ENCODE results near the gene KAZN. TPM values are rescaled to one million over a fixed set of nuclear protein-coding genes. Genes with fewer than 3 reads are reported as not detected.
A peak's percentile ranks its signal among the peaks of the same experiment; 100 is the strongest.

KAZN gene
- total RNA-seq, 8 experiments from 2014 or later, result 16.9 to 31.4 (median 21.4) TPM

DNA sequence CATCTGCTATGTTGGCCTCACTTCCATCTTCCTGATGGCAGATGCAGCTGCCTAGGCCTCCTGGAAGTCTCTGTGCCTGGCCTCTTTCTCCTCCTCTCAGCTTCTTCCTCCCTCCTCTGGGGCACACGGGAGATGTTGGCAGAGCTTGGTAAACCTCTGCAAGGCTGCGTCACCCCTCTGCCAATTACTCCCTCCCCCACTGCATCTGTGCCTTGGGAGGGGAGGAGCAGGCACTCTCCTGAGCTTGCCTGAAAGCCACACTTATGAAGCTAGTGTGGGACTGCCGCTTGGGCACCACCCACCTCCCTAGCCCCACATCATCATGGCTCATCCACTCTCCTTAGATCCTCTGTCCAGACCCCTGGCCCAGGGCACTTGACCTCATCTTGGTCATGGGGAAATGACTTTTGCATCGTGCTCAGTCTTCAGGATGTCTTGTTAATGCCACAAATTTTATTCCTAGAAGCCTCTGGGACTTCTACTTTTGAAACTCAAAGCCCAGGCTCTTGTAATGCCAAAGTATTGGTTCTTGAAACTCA, 547.7 kb downstream of the KAZN start:
- in situ Hi-C loops (cut with MboI; ENCODE audit: low pct_unique_long_range_greater_than_20kb in 2 of 9, low sequenced_read_pairs in 9 of 9, unreplicated experiment in 9 of 9), result loop anchor here in 5 of 9 experiments (25.0 kb wide), 3 partner anchors 116 to 291 kb away; partner anchors contain the start of genes CTRC (in 3 of the 5) and EFHD2 (in 1 of the 5)

DNA sequence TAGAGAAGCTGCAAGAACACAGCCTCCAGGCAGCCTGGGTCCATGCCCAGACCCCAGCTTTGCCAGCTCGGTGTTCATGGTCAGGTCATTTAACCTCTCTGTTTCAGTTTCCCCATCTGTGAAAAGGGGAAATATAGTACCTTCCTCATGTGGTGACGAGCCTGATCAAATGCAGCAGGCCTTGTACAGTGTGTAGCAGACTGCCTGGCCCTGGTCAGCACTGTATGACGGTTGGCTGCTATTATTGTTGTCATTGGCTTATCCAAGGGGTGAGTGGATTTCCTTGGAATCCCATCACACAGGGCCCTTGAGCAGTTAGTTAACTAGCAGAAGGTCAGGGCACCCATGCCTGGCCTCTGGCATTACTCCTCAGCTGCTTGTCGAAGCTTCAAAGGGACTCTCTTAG, 548.5 kb downstream of the KAZN start:
- H3K27ac ChIP-seq, result no peak overlapping the region
- WGBS, 10 experiments, result 8 to 93% (median 72%) methylated on average over 1 to 4 of the region's 4 CpGs; no CpG with 5 or more reads in 4 of the 10 experiments
- no peak overlapping the region for H3K4me3 ChIP-seq
- ATAC-seq (replicated peaks in 6 of 8), result no peak
- peaks cover 0 to 3% of the 10 kb centered on the region in 2 donors for H3K4me1 ChIP-seq (replicated peaks in 1 of 2)
- in situ Hi-C loops (cut with MboI; ENCODE audit: low pct_unique_long_range_greater_than_20kb in 2 of 9, low sequenced_read_pairs in 9 of 9, unreplicated experiment in 9 of 9), result loop anchor here in 5 of 9 experiments (25.0 kb wide), 3 partner anchors 115 to 290 kb away; partner anchors contain the start of genes CTRC (in 3 of the 5) and EFHD2 (in 1 of the 5)

More for the DNA sequence above, 547.7 kb downstream of the KAZN start:
- H3K4me3 ChIP-seq, result no peak overlapping the region
- 0 to 79% (median 46%) methylated on average over 1 to 4 of the region's 4 CpGs; no CpG with 5 or more reads in 4 of the 10 experiments for WGBS, 10 experiments
- no peak for ATAC-seq (replicated peaks in 6 of 8)
- H3K27ac ChIP-seq, result no peak overlapping the region
- peaks cover 0 to 3% of the 10 kb centered on the region in 2 donors for H3K4me1 ChIP-seq (replicated peaks in 1 of 2)

DNA sequence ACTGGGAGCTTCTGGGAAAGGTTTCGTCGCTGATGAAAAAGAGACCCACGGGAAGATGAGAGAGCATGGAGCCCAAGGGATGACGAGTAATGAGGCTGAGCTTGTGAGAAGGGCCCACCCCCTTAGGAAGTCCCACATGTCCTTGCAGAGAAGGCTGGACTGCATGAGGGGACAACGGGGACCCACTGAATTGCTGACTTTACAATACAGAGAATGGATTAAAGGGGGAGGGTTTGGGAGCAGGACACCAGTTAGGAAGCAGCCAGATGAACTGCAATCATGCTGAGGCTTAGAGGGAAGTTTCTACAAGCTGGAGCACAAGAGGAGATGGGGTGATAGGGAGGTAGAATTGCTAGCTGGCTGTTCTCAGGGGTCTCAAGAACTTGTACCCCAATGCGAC, 549.5 kb downstream of the KAZN start:
- in situ Hi-C loops (cut with MboI; ENCODE audit: low pct_unique_long_range_greater_than_20kb in 2 of 9, low sequenced_read_pairs in 9 of 9, unreplicated experiment in 9 of 9), result loop anchor here in 5 of 9 experiments (25.0 kb wide), 3 partner anchors 114 to 289 kb away; partner anchors contain the start of genes CTRC (in 3 of the 5) and EFHD2 (in 1 of the 5)
- 52 to 83% (median 72%) methylated on average over 1 to 6 of the region's 6 CpGs; no CpG with 5 or more reads in 1 of the 10 experiments for WGBS, 10 experiments
- no peak for ATAC-seq (replicated peaks in 6 of 8)
- Histone ChIP-seq H3K4me3 (no peak overlapping the region), H3K4me1 (replicated peaks in 1 of 2) (peaks cover 0 to 3% of the 10 kb centered on the region in 2 donors), H3K27ac (no peak overlapping the region)

DNA sequence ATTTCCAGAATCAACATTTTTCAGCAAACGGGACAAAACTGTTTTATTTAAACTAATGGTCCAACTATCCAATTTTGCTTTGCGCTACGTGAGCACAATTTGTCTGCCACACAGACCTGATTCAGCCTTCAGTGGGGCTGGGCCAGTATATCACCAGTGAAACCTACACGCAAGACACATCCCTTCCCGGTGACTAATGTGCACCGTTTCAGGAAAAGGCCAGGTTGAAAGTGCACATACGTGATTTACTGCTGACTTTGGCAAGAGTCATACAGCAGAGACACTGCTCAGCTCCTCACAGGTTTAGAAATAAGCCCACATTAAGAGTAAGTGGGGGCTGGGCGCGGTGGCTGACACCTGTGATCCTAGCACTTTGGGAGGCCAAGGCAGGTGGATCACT, 550.0 kb downstream of the KAZN start:
- Histone ChIP-seq H3K4me1 (replicated peaks in 1 of 2) (peaks cover 0 to 3% of the 10 kb centered on the region in 2 donors), H3K27ac (no peak overlapping the region), H3K4me3 (no peak overlapping the region)
- in situ Hi-C loops (cut with MboI; ENCODE audit: low pct_unique_long_range_greater_than_20kb in 2 of 9, low sequenced_read_pairs in 9 of 9, unreplicated experiment in 9 of 9), result loop anchor here in 5 of 9 experiments (25.0 kb wide), 3 partner anchors 114 to 289 kb away; partner anchors contain the start of genes CTRC (in 3 of the 5) and EFHD2 (in 1 of the 5)
- no peak for ATAC-seq (replicated peaks in 6 of 8)
- WGBS, 10 experiments, result 52 to 85% (median 67%) methylated on average over 6 to 9 of the region's 9 CpGs; no CpG with 5 or more reads in 2 of the 10 experiments

DNA sequence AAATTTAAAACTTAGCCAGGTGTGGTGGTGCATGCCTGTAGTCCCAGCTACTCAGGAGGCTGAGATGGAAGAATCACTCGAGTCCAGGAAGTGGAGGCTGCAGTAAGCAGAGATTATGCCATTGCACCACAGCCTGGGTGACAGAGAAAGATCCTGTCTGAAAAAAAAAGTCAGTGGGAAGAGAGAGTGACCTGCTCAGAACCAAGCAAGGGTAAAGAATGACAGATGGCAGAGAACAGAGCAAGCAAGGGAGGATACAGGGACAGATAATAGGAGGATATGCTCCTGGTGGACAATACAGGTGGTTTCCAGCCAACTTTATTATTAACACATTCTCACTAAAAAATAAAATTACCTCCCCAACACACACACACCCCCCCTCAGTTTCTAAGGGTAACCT, 550.5 kb downstream of the KAZN start:
- Histone ChIP-seq H3K4me1 (replicated peaks in 1 of 2) (peaks cover 0 to 3% of the 10 kb centered on the region in 2 donors), H3K27ac (no peak overlapping the region), H3K4me3 (no peak overlapping the region)
- ATAC-seq (replicated peaks in 6 of 8), result no peak
- 0 to 33% (median 0%) methylated on average over 1 of the region's 1 CpG; no CpG with 5 or more reads in 5 of the 10 experiments for WGBS, 10 experiments
- in situ Hi-C loops (cut with MboI; ENCODE audit: low pct_unique_long_range_greater_than_20kb in 2 of 9, low sequenced_read_pairs in 9 of 9, unreplicated experiment in 9 of 9), result loop anchor here in 5 of 9 experiments (25.0 kb wide), 3 partner anchors 113 to 288 kb away; partner anchors contain the start of genes CTRC (in 3 of the 5) and EFHD2 (in 1 of the 5)

DNA sequence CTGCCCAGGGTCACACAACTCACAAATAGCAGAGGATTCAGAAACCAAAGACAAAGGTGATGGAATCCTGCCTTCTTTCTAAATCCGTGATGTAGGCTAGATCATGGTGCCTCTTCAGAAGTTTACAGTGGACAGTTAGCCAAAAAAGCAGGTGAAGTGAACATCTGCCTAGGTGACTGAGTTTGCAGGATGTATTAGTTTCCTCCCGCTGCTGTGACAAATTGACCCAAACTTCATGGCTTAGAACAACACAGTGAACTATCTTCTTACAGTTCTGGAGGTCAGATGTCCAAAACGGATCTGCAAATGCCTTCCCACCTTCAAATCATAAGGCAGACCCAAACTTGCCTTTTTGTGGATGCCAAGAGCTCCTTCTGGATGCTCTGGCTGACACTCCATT, 551.9 kb downstream of the KAZN start:
- H3K4me3 ChIP-seq, result no peak overlapping the region
- WGBS, 10 experiments, result 0 to 100% (median 73%) methylated on average over 1 to 3 of the region's 3 CpGs; no CpG with 5 or more reads in 3 of the 10 experiments
- in situ Hi-C loops (cut with MboI; ENCODE audit: low pct_unique_long_range_greater_than_20kb in 2 of 9, low sequenced_read_pairs in 9 of 9, unreplicated experiment in 9 of 9), result loop anchor here in 2 of 9 experiments (10.0 kb wide), 1 partner anchor 124 kb away; no protein-coding TSS in a partner anchor
- H3K4me1 ChIP-seq (replicated peaks in 1 of 2), result peaks cover 3 to 5% of the 10 kb centered on the region in 2 donors
- no peak overlapping the region for H3K27ac ChIP-seq
- ATAC-seq (replicated peaks in 6 of 8), result no peak

DNA sequence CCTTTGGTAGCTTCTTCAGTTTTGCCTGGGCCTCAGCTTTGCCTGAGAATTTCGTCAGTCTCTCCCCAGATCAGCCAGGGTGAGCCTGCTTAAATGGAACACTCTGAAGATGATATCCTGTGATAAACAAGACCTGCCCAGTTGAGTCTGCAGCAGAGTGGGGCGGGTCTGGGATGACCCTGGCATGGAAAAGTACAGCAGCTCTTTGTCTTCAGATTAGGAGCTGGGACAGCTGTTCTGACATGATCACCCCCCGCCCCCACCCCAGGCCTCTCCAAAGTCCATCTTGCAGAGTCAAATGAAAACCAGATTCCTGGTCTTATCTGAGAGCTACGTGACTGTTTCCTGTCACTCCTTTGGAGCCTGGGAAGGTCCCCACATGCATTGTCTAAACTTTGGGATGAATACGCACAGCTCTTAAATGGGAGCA, 552.9 kb downstream of the KAZN start:
- H3K4me3 ChIP-seq, result no peak overlapping the region
- in situ Hi-C loops (cut with MboI; ENCODE audit: low pct_unique_long_range_greater_than_20kb in 2 of 9, low sequenced_read_pairs in 9 of 9, unreplicated experiment in 9 of 9), result loop anchor here in 2 of 9 experiments (10.0 kb wide), 1 partner anchor 123 kb away; no protein-coding TSS in a partner anchor
- no peak for ATAC-seq (replicated peaks in 6 of 8)
- peaks cover 3 to 5% of the 10 kb centered on the region in 2 donors for H3K4me1 ChIP-seq (replicated peaks in 1 of 2)
- 0 to 68% (median 54%) methylated on average over 1 to 5 of the region's 5 CpGs; no CpG with 5 or more reads in 3 of the 10 experiments for WGBS, 10 experiments
- no peak overlapping the region for H3K27ac ChIP-seq

DNA sequence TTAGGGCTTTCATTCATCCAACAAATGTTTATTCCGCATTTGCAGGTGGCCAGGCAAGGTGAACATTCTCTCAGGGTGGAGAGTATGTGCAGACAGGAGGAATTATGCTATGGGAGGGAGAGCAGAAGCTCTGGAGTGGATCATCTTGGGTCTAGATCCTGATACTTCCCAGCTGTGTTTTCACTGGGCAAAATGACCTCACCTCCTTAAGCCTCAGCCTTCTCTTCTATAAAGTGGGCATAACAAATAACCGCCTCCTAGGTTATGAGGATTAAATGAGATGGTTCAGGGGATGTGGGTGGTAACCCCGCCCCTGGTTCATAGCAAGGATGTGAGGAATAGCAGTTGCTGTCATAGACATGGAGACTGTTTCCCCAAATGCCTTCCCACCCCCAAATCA, 553.4 kb downstream of the KAZN start:
- no peak for ATAC-seq (replicated peaks in 6 of 8)
- Histone ChIP-seq H3K27ac (no peak overlapping the region), H3K4me1 (replicated peaks in 1 of 2) (peaks cover 3 to 5% of the 10 kb centered on the region in 2 donors), H3K4me3 (peak overlapping the region in 4 of 5 donors; percentile 56 to 86 (median 63))
- WGBS, 10 experiments, result 0 to 70% (median 63%) methylated on average over 1 to 3 of the region's 3 CpGs; no CpG with 5 or more reads in 3 of the 10 experiments
- in situ Hi-C loops (cut with MboI; ENCODE audit: low pct_unique_long_range_greater_than_20kb in 2 of 9, low sequenced_read_pairs in 9 of 9, unreplicated experiment in 9 of 9), result loop anchor here in 2 of 9 experiments (10.0 kb wide), 1 partner anchor 123 kb away; no protein-coding TSS in a partner anchor

DNA sequence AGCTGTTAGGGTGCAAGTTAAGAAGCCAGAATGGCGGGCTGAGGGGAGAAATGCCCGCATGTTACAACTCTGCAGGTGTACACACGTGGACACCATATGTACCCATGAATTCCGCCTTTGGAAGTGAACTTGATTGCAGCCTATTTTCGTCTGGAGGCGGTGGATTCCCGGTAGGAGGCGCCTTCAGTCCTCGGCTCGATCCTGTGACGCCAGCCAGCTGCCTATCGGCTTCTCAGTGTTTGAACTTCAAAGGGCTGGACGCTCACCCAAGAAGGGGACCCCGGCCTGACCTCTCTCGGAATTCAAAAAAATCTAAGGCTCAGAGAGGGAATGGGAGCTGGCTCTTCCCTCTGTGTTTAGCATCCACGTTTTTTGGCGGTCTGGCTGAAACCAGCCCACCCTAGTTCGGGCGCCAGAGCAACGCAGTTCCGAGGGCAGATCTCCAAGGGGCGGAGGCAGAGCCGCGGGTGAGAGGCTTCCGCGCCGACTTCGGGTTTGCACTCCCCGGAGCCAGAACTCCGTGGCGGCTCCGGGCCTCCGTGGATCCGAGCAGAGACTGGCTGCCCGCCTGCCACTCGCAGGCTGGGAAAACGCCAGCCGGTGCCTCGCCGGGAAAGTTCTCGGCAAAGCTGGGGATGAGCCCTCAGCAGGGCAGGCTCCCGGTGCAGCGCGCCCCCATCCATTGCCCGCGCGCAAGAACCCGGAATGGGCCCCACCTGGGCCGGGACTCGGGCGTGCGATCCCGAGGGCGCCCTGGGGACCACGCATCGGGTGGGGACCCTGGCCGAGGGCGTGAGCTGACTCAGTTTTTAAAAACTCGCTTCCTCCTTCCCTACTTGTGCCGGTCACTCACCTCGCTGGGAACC, 554.1 kb downstream of the KAZN start:
- in situ Hi-C loops (cut with MboI; ENCODE audit: low pct_unique_long_range_greater_than_20kb in 2 of 9, low sequenced_read_pairs in 9 of 9, unreplicated experiment in 9 of 9), result loop anchor here in 2 of 9 experiments (10.0 kb wide), 1 partner anchor 122 kb away; no protein-coding TSS in a partner anchor
- peak overlapping the region; percentile 49 to 86 (median 58) for H3K4me3 ChIP-seq
- 0 to 4% (median 1%) methylated on average over 5 to 36 of the region's 61 CpGs; no CpG with 5 or more reads in 2 of the 10 experiments for whole genome bisulfite sequencing, 10 experiments
- ATAC-seq (replicated peaks in 6 of 8), result peak; percentile 42 to 66 (median 54)
- H3K27ac ChIP-seq, result no peak overlapping the region
- peaks cover 3 to 5% of the 10 kb centered on the region in 2 donors for H3K4me1 ChIP-seq (replicated peaks in 1 of 2)

DNA sequence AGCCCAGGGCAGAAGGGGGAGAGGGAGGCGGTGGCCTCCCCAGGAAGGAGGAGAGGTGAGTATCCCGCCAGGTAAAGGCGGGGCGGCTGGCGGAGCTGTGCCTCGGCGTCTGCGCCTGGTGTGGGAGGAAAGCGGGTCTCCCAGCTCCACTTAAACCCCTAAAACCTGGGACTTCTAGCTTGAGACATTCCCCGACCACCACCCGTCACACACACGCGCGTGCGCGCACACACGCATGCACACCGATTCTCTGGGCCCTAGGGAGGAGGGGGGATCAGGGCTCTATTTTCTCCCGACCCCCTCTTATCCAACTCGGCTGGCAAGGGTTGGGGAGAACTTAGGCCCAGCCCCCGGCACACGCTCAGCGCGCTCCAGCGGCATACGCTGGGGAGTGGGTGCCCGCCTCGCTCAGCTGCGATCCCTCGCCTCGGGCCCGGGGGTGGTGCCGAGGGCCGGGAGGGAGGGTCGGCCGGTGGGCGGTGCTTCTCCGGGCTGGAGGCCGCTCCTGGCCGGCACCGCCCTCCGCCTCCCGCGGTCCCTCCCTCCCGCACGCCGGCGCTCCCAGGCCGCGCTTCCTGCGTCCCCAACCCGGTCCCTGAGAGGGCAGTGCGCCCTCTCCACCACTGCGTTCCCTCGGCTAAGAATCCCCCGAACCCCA, 554.8 kb downstream of the KAZN start, which contains the start of gene TMEM51:
TSS of gene TMEM51 (plus strand) at position 564 of the 658 bp plus-strand sequence. CDS start 61,341 bp downstream, outside the sequence.
- Histone ChIP-seq H3K4me3 (peak within 1 kb of the TSS; percentile 49 to 86 (median 58)), H3K27ac (no peak within 1 kb of the TSS), H3K4me1 (replicated peaks in 1 of 2) (peaks cover 2 to 5% of the 10 kb centered on the region in 2 donors)
- 0 to 2% (median 0%) methylated on average over 2 to 21 of the region's 56 CpGs; no CpG with 5 or more reads in 7 of the 10 experiments for WGBS, 10 experiments
- peak; percentile 43 to 84 (median 75) for ATAC-seq (replicated peaks in 6 of 8)
- in situ Hi-C loops (cut with MboI; ENCODE audit: low pct_unique_long_range_greater_than_20kb in 2 of 9, low sequenced_read_pairs in 9 of 9, unreplicated experiment in 9 of 9), result loop anchor here in 2 of 9 experiments (10.0 kb wide), 1 partner anchor 121 kb away; no protein-coding TSS in a partner anchor

DNA sequence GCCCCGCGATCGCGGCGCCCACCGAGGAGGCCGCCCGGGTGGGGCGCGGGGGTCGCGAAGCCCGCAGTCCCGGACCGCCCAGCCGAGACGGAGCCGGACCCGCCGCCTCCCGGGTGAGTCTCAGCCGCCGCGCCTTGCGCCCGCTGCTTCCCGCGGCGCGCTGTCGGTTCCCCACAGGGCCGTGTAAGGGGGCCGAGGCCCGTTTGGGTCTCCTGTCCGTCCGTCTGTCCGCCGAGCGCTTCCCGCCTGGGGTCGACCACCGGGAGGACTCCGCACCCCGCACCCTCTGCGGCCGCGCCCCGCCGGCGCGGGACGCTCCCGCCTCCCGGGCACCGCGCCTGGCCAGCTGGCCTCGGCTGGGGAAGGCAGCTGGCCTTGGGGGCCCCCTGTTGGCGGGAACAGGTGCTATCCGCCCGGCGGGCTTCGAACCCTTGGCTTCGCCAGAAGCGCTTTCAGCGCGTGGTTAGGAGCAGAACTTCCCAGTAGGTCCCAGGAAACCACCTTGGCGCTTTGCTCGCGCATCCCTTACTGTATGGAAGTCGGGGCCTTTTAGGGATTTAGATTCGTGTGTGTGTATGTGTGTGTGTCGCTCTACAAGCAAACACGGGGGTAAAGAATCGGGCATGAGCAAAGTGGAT, 555.5 kb downstream of the KAZN start:
- Histone ChIP-seq H3K4me3 (peak overlapping the region; percentile 49 to 86 (median 58)), H3K4me1 (replicated peaks in 1 of 2) (peaks cover 0 to 5% of the 10 kb centered on the region in 2 donors), H3K27ac (no peak overlapping the region)
- in situ Hi-C loops (cut with MboI; ENCODE audit: low pct_unique_long_range_greater_than_20kb in 2 of 9, low sequenced_read_pairs in 9 of 9, unreplicated experiment in 9 of 9), result loop anchor here in 2 of 9 experiments (10.0 kb wide), 1 partner anchor 121 kb away; no protein-coding TSS in a partner anchor
- 2 to 10% (median 2%) methylated on average over 2 to 31 of the region's 74 CpGs; no CpG with 5 or more reads in 7 of the 10 experiments for WGBS, 10 experiments
- peak; percentile 31 to 69 (median 62) for ATAC-seq (replicated peaks in 6 of 8)
